SH-SY5Y (cell line): ENCODE data around the gene CAVIN2.

Experiments used
- GATA2 ChIP-seq: IDR thresholded peaks from 2 replicates; pipeline ENCODE4 v1.6.1; 2011; ENCODE audit warnings: mild to moderate bottlenecking, low read depth, low read length
- GATA3 ChIP-seq: IDR thresholded peaks from 2 replicates; pipeline ENCODE4 v1.6.1; 2011; ENCODE audit warnings: low read depth, mild to moderate bottlenecking, low read length, moderate library complexity

DNA sequence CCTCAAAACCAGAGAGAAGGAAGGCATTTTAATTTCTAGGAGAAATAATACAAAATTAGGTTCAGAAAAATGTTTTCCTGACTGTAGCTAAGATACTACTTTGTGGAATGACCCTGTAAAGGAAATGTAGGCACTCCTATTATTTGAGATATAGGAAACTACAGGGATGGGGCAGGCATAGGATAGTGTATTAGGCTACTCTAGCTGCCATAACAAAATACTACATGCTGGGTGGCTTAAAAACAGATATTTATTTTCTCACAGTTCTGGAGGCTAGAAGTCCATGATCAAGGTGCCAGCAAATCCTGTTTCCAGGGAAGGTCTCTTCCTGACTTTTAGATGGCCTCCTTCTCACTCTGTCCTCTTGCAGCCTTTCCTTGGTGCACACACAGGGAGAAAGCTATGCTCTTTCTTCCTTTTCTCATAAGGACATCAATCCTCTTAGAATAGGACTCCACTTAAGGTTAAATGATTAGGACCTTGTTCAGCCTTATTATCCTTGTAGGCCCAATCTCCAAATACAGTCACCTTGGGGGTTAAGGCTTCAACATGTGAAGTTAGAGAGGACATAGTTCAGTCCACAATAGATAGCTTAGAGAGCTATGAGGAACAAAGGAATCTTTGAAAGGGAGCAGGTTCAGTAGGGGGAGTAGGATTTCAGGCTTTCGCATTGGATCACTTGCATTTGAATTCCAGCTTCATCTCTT is 14.0 kb upstream of the CAVIN2 start:
- TF ChIP-seq GATA2 = no peak
- no peak for TF ChIP-seq GATA3
